ENCODE data around the gene VAMP1.
"Not testable (repeated sequence)": the region's sequence is repeated elsewhere in the genome, so short reads cannot be mapped to it uniquely, and the experiment has no call there.

Gene VAMP1

GRCh38 chr12:6450091-6450868 is 20.2 kb downstream of the VAMP1 start:
- DNase-seq: no peak

- no peak for DNase-seq
These were observed 25.5 kb downstream of the VAMP1 start, which contains the start of gene CD27 for GRCh38 chr12:6444704-6445688. Gene CD27 (plus strand): TSS chr12:6444955. CDS start chr12:6445096, 141 bp downstream.

- DNase-seq: no peak
These were observed 26.4 kb downstream of the VAMP1 start for GRCh38 chr12:6444031-6444430.

DNA sequence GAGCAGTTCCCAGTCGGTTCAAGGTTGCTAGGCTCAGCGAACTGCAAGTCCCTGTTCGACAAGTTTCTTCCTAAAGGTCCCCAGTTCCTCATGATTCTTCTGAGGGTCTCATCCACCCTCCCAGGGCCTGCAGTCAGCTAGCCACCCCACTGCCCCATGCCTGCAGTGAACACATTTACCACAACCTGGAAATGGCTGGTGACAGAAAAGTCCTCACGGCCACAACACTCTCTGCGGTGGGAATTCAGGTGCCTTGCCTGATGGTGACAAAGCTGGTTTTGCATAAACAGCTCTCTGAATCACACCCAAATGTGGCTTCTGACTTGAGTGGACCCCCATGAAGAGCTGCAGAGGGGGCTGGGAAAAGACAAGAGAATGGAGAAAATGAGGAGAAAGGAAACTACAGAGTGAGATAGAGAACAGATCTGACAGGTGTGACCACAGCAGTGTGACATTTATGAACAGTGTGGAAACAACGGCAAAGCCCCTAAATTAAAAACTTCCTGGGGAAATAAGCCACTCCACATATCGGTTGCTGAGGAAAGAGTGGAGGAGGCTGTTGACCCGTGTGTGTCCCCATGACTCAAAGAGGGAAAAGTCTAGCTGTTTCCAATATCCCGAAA is 27.0 kb downstream of the VAMP1 start:
- no peak for DNase-seq

DNA sequence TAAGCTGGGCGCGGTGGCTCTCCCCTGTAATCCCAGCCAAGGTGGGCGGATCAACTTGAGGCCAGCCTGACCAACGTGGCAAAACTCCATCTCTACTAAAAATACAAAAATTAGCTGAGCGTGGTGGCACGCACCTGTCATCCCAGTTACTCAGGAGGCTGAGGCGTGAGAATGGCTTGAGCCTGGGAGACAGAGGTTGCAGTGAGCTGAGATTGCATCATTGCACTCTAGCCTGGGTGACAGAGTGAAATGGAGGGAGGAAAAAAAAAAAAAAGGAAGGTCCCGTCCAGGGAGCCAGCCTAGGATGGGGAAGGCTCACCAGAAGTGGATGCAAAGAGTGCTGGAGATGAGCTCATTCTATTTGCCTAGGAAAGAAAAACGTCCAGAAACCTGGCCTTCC is 27.6 kb downstream of the VAMP1 start:
- no peak for DNase-seq

DNA sequence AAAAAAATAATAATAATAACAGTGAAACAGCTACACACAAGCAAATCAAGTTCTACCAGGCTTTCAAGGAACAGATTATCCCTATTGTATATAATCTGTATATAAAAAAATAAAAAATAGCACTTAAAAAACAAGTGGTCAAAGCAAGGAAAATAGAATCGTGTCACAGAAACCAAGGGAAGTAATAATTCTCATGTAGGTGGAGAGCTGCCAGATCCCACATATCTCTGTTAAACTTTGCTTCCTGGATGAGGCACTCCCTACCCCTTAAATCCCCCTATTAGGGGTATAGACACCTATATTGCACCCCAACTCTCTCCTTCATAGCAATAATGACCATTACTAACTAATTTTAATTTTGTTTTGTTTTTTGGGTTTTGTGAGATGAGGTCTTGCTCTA is 30.1 kb downstream of the VAMP1 start:
- DNase-seq: no peak

GRCh38 chr12:6438345-6438744 is 32.1 kb downstream of the VAMP1 start:
- no peak for DNase-seq

- no peak for DNase-seq
These were observed 32.9 kb downstream of the VAMP1 start for GRCh38 chr12:6437586-6437985.

DNA sequence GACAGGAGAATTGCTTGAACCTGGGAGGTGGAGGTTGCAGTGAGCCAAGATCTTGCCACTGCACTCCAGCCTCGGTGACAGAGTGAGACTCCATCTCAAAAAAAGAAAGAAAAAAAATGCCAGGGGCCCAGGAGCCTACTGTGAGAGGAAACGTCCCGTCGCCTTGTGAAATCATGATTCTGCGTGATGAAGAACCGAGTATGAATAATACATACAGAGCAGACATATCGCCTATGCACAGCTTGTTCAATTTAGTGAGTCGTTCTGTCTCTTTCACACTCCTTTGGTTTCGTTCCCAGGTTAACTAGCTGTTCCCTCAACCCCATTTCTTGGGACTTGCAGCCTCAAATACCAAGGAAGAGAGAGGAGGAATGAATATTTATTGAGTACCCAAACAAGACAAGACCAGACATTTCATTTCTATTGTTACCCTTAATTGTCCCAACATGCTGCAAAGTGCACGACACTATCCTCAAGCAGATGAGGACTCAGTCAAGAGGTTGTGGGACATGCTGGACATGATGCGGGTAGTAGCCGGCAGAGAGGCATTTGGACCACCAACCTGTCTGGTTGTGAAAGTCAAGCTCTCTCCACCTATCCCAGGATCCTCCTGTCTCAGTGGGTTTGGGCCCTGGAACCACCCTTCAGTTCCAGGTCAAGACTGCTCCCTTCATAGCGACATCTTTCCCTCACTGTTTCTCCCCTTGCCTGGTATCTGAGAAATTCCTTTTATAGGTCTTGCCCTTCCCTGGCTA is 34.3 kb downstream of the VAMP1 start:
- no peak for DNase-seq

GRCh38 chr12:6434205-6435140 is 36.0 kb downstream of the VAMP1 start:
- peak in 1 of 4 experiments; percentile 33 for DNase-seq

DNA sequence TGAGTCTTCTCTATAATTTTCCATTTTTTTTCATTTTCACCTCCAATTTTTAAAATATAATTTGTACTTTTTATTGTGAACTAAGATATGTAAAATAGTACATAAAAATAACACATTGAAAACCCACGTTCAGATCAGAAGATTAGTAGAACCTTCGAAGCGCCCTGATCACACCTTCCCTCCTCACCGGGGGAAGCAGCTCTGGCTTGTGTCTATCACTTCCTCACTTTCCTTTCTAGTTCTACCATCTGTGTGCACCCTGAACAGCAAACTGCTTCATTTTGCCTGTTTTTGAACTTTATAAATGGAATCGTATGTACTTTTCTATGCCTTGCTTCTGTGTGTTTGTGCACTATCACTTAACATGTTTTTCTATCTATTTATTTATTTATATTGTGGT is 37.5 kb downstream of the VAMP1 start:
- DNase-seq: no peak

GRCh38 chr12:6430124-6430989 is 40.1 kb downstream of the VAMP1 start:
- no peak for DNase-seq

DNA sequence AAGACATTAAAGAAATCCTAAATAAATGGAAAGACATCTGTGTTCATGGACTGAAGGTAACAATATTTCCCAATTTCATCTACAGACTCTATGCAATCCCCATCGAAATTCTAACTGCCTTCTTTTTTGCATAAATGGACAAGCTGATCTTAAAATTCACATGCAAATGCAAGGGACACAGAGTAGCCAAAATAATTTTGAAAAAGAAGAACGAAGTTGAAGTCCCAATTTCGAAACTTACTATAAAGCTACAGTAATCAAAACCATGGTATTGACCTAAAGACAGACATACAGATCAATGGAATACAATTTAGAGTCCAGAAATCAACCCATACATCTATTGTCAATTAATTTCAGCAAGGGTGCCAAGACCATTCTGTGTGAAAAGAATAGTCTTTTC is 42.2 kb downstream of the VAMP1 start:
- DNase-seq: no peak

DNA sequence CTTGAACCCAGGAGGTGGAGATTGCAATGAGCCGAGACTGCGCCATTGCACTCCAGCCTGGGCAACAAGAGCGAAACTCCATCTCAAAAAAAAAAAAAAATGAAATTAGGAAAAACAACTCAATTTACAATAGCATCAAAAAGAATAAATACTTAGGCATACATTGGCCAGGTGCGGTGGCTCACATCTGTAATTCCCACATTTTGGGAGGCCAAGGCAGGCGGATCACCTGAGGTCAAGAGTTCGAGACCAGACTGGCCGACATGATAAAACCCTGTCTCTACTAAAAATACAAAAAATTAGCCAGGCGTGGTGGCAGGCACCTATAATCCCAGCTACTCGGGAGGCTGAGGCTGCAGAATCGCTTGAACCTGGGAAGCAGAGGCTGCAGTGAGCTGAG is 42.7 kb downstream of the VAMP1 start:
- DNase-seq: not testable (repeated sequence)

- peak; percentile 50 to 81 (median 60) for DNase-seq
These were observed 43.4 kb downstream of the VAMP1 start for GRCh38 chr12:6426882-6427671.

GRCh38 chr12:6425590-6426531 is 44.6 kb downstream of the VAMP1 start:
- no peak for DNase-seq

DNA sequence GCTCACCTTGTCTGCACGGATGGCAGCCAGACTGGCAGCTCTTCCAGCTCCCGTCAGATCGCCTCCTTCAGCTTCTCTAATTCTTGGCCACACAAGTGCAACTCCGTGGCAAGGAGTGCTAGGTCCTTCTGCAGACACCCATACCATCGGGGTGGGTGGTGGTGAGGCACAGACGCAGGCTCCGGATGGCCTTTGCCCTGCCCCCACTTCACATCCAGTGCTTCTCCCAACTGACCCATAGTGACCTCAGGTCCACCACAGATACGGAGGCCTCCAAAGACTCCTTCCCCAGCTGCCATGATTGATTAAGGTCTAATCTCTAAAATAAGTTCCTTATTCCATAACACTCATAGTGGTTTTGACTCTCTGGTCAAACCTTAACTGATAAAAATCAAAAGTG is 45.6 kb downstream of the VAMP1 start:
- no peak for DNase-seq

DNA sequence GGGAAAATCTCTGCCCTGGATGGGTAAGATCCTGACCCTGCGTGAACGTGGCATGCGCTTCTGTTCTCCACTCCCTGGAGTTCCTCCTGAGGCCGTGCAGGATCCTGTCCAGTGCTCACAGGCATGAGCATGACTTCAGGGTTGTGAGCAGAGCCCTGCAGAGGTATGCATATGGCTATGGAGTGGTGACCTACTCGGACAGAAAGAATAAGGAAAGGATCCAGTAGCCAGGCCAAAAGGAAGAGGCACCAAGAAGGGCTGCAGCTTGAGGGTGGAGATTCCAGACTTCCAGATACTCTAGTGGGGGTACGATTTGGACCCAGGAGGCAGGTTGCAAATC is 46.5 kb downstream of the VAMP1 start:
- no peak for DNase-seq

Measured in activated CD4-positive, CD25-positive, alpha-beta regulatory T cell (primary cell).